OCI-LY3 (cell line): ENCODE measurements around the gene KCNC4.

ENCODE experiments used
- H2AFZ ChIP-seq: fragments of 200-600, 300-600 bp; shearing (Covaris generic); 2 replicates; pipeline ENCODE4 v1.6.0; 2014; ENCODE audit warnings: antibody characterized with exemption, low read depth, low read length
- H3K27ac ChIP-seq: fragments of 200-600, 300-600 bp; sonication (generic); 2 replicates; pipeline ENCODE4 v1.5.1; 2014; ENCODE audit warnings: mild to moderate bottlenecking, low read length, moderate library complexity, mixed read lengths
- H3K27me3 ChIP-seq: fragments of 200-600, 300-600 bp; sonication (generic); 2 replicates; pipeline ENCODE4 v1.6.1; 2014; ENCODE audit warnings: low read depth, low read length, mixed read lengths
- H3K36me3 ChIP-seq: fragments of 200-600, 300-600 bp; sonication (generic); replicated peaks from 2 replicates; pipeline ENCODE3; 2014; ENCODE audit warnings: low read depth, low read length, mixed read lengths
- H3K4me1 ChIP-seq: fragments of 300-600, 200-600 bp; sonication (generic); 2 replicates; pipeline ENCODE4 v1.6.1; 2014; ENCODE audit warnings: low read length, mixed read lengths
- H3K4me2 ChIP-seq: fragments of 200-600, 300-600 bp; sonication (generic); 2 replicates; pipeline ENCODE4 v1.6.1; 2014; ENCODE audit warnings: low read length, mixed read lengths
- H3K4me3 ChIP-seq: fragments of 300-600, 200-600 bp; sonication (generic); 2 replicates; pipeline ENCODE4 v1.5.1; 2014; ENCODE audit warnings: antibody characterized with exemption, mild to moderate bottlenecking, low read length, moderate library complexity
- H3K79me2 ChIP-seq: fragments of 300-600, 200-600 bp; shearing (Covaris generic); 2 replicates; pipeline ENCODE4 v1.6.1; 2014; ENCODE audit warnings: mild to moderate bottlenecking, low read length, mixed read lengths
- H3K9ac ChIP-seq: fragments of 300-600, 200-600 bp; shearing (Covaris generic); 2 replicates; pipeline ENCODE4 v1.6.0; 2014; ENCODE audit warnings: mild to moderate bottlenecking, low read length, moderate library complexity
- H3K9me3 ChIP-seq: fragments of 200-600, 300-600 bp; shearing (Covaris generic); 2 replicates; pipeline ENCODE4 v1.6.1; 2014; ENCODE audit warnings: low read length, mixed read lengths; ENCODE audit not compliant: insufficient read depth
- H4K20me1 ChIP-seq: fragments of 200-600, 300-600 bp; sonication (generic); 2 replicates; pipeline ENCODE4 v1.6.1; 2016; ENCODE audit warnings: low read length, mixed read lengths; ENCODE audit not compliant: insufficient read depth
- CTCF ChIP-seq: fragments of 200-600, 300-600 bp; sonication (generic); IDR thresholded peaks from 2 replicates; pipeline ENCODE4 v1.5.1; 2014; ENCODE audit warnings: antibody characterized with exemption, low read length, low read depth
- EZH2phosphoT487 ChIP-seq: fragments of 200-600 bp; shearing (Covaris generic); IDR thresholded peaks from 2 replicates; pipeline ENCODE4 v1.6.1; 2018; ENCODE audit warnings: antibody characterized with exemption, mixed run types, low read depth

Gene KCNC4

GRCh38 chr1:110255392-110255787, 45.3 kb downstream of the KCNC4 start:
- Histone ChIP-seq H3K4me1 (peaks cover 10% of the 10 kb centered on the region), H3K4me3 (no peak overlapping the region), H3K36me3 (no peaks in the 10 kb centered on the region), H3K4me2 (no peak overlapping the region), H3K27ac (no peak overlapping the region), H3K27me3 (no peaks in the 10 kb centered on the region), H3K9me3 (no peaks in the 10 kb centered on the region), H3K9ac (no peak overlapping the region), H4K20me1 (no peaks in the 10 kb centered on the region), H2AFZ (no peak overlapping the region), H3K79me2 (no peaks in the 10 kb centered on the region)
- TF ChIP-seq CTCF, result no peak
- no peak for TF ChIP-seq EZH2phosphoT487

GRCh38 chr1:110258734-110259133, 48.6 kb downstream of the KCNC4 start:
- H3K4me3 ChIP-seq, result no peak overlapping the region
- no peaks in the 10 kb centered on the region for H3K27me3 ChIP-seq
- H3K79me2 ChIP-seq, result no peaks in the 10 kb centered on the region
- no peak for TF ChIP-seq EZH2phosphoT487
- TF ChIP-seq CTCF, result no peak
- no peak overlapping the region for H3K4me2 ChIP-seq
- peaks cover 10% of the 10 kb centered on the region for H3K4me1 ChIP-seq
- H2AFZ ChIP-seq, result no peak overlapping the region
- no peak overlapping the region for H3K27ac ChIP-seq
- no peaks in the 10 kb centered on the region for H4K20me1 ChIP-seq
- H3K36me3 ChIP-seq, result no peaks in the 10 kb centered on the region
- no peaks in the 10 kb centered on the region for H3K9me3 ChIP-seq
- H3K9ac ChIP-seq, result no peak overlapping the region

- Histone ChIP-seq H4K20me1 (no peaks in the 10 kb centered on the region), H3K9me3 (no peaks in the 10 kb centered on the region), H3K36me3 (no peaks in the 10 kb centered on the region), H3K27me3 (no peaks in the 10 kb centered on the region), H2AFZ (no peak overlapping the region), H3K4me2 (no peak overlapping the region), H3K9ac (no peak overlapping the region), H3K27ac (no peak overlapping the region), H3K79me2 (no peaks in the 10 kb centered on the region), H3K4me1 (peaks cover 10% of the 10 kb centered on the region), H3K4me3 (no peak overlapping the region)
- TF ChIP-seq EZH2phosphoT487 (no peak), CTCF (no peak)
Observed at GRCh38 chr1:110259770-110260169, 49.7 kb downstream of the KCNC4 start.
